CD4-positive, alpha-beta T cell (primary cell): ENCODE data around the gene GPR157. TPM values are rescaled to one million over a fixed set of nuclear protein-coding genes. Genes with fewer than 3 reads are reported as not detected.

ENCODE experiments used
- ATAC-seq: fragments of 200-7000 bp; cut with Tn5 transposase; one replicate; pipeline ENCODE4 v1.10.0; 2022; ENCODE audit warnings: mild to moderate bottlenecking; ENCODE audit not compliant: poor library complexity
- CTCF ChIA-PET: fragments of 350-600 bp; sonication (Branson Sonifier 250); formaldehyde crosslinking; loops from one replicate; lab custom pipeline; 2021; ENCODE audit warnings: antibody characterized with exemption, inconsistent platforms; lab: Charles Lee
- POLR2A ChIA-PET: fragments of 350-600 bp; sonication (Branson Sonifier 250); formaldehyde crosslinking; loops from one replicate; lab custom pipeline; 2021; ENCODE audit warnings: antibody characterized with exemption, inconsistent platforms; lab: Charles Lee
- DNase-seq, 14 experiments: peaks; one replicate each; pipeline ENCODE4 v3.0.0-alpha.2; 2013 to 2020; ENCODE audit warnings: mixed read lengths in 2 of 14
- H3K27ac ChIP-seq, 2 donors: one replicate each; pipeline versions ENCODE4 v1.5.1 to v1.7.0; 2013; ENCODE audit warnings: low read length in 2 of 2, low read depth in 1 of 2, mild to moderate bottlenecking in 1 of 2
- H3K27me3 ChIP-seq, 2 experiments: 1 replicate in 1 of 2; 2 replicates in 1 of 2; pipeline versions ENCODE4 v1.6.1 to v1.7.0; 2013; ENCODE audit warnings: low read length in 2 of 2, control low read depth in 1 of 2, mild to moderate bottlenecking in 1 of 2, moderate library complexity in 1 of 2; ENCODE audit not compliant: insufficient read depth in 2 of 2, control insufficient read depth in 1 of 2
- H3K36me3 ChIP-seq: one replicate; pipeline ENCODE4 v1.6.1; 2013; ENCODE audit warnings: low read length, control low read depth; ENCODE audit not compliant: insufficient read depth
- H3K4me1 ChIP-seq: one replicate; pipeline ENCODE4 v1.6.1; 2013; ENCODE audit warnings: low read length, control low read depth; ENCODE audit not compliant: insufficient read depth
- H3K4me3 ChIP-seq: one replicate; pipeline ENCODE4 v1.5.1; 2013; ENCODE audit warnings: mild to moderate bottlenecking, low read length, moderate library complexity
- H3K9me3 ChIP-seq, 2 experiments: 1 replicate in 1 of 2; 2 replicates in 1 of 2; pipeline versions ENCODE4 v1.6.1 to v1.7.0; 2013; ENCODE audit warnings: low read length in 2 of 2, mild to moderate bottlenecking in 2 of 2, control low read depth in 1 of 2, moderate library complexity in 1 of 2; ENCODE audit not compliant: control insufficient read depth in 1 of 2, insufficient read depth in 1 of 2
- H3K27ac Mint-ChIP-seq: one replicate; pipeline ENCODE4 v1.8.0; 2020; ENCODE audit warnings: mixed read lengths
- H3K27me3 Mint-ChIP-seq: one replicate; pipeline ENCODE4 v1.8.0; 2021; ENCODE audit warnings: mixed read lengths
- H3K36me3 Mint-ChIP-seq: one replicate; pipeline ENCODE4 v1.8.0; 2021; ENCODE audit warnings: low read depth, mixed read lengths
- H3K4me1 Mint-ChIP-seq: one replicate; pipeline ENCODE4 v1.8.0; 2021; ENCODE audit warnings: low read depth, mixed read lengths
- H3K4me3 Mint-ChIP-seq: one replicate; pipeline ENCODE4 v1.8.0; 2020; ENCODE audit warnings: mild to moderate bottlenecking, mixed read lengths
- H3K9me3 Mint-ChIP-seq: one replicate; pipeline ENCODE4 v1.8.0; 2020; ENCODE audit warnings: mixed read lengths
- intact Hi-C, 2 experiments: fragments of 100-400 bp; cut with DNase I in 1 of 2; cut with micrococcal nuclease in 1 of 2; formaldehyde crosslinking; loops; one replicate each; pipeline versions ENCODE4 v1.15.1 to v1.9.0; 2023 to 2025; cut with DNase I, micrococcal nuclease
- total RNA-seq, 174 experiments: library from RNA in 2 of 174; stranded (reverse) in 2 of 174; gene quantifications; one replicate each; pipeline ENCODE4 v1.2.3 and lab custom pipeline; 2021 to 2026
- TF ChIP-seq, protein P1 (sequence below): fragments of 200-600 bp; IDR thresholded peaks from one replicate; pipeline ENCODE4 v1.8.0; 2022; ENCODE audit warnings: antibody characterized with exemption, mild to moderate bottlenecking

Gene GPR157
- total RNA-seq, 2 experiments from 2014 or later: 2.1 to 5.1 TPM

DNA sequence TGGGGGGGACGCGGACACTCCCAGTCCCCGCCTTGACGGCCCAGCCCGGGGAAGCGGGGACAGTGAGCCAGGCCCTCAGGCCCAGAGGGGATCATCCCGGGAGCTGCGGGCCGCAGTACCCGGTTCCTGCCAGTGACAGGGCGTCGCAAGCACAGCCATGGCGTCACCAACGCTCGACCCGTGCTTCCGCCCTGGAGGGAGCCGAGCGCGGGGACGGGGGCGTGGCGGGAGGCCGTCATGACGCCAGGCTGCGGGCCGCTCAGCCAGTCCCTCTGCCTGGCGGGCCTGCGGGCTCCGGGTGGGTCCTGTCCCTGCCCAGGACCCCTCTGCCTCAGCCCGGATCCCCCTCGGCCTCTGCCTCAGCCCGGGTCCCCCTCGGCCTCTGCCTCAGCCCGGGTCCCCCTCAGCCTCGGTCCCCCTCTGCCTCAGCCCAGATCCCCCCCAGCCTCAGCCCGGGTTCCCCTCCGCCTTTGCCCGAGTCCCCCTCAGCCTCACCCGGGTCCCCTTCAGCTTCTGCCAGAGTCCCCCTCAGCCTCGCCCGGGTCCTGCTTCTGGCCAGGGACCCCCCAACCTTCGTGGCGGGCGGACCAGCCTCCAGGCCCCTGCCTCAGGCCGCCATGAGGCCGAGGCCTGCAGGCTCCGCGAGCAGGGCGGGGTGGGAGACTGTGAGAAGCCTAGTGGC, 57.2 kb downstream of the GPR157 start:
- Histone ChIP-seq H3K9me3 (no peaks in the 10 kb centered on the region), H3K27ac (no peak overlapping the region), H3K4me3 (no peak overlapping the region), H3K27me3 (no peaks in the 10 kb centered on the region), H3K4me1 (peaks cover 3% of the 10 kb centered on the region), H3K36me3 (no peaks in the 10 kb centered on the region)
- TF ChIP-seq, protein P1, sequence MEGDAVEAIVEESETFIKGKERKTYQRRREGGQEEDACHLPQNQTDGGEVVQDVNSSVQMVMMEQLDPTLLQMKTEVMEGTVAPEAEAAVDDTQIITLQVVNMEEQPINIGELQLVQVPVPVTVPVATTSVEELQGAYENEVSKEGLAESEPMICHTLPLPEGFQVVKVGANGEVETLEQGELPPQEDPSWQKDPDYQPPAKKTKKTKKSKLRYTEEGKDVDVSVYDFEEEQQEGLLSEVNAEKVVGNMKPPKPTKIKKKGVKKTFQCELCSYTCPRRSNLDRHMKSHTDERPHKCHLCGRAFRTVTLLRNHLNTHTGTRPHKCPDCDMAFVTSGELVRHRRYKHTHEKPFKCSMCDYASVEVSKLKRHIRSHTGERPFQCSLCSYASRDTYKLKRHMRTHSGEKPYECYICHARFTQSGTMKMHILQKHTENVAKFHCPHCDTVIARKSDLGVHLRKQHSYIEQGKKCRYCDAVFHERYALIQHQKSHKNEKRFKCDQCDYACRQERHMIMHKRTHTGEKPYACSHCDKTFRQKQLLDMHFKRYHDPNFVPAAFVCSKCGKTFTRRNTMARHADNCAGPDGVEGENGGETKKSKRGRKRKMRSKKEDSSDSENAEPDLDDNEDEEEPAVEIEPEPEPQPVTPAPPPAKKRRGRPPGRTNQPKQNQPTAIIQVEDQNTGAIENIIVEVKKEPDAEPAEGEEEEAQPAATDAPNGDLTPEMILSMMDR: no peak
- ChIA-PET POLR2A (no interaction called here), CTCF (no interaction called here)
- Mint-ChIP-seq H3K9me3 (no peaks in the 10 kb centered on the region), H3K4me1 (peaks cover 21% of the 10 kb centered on the region), H3K4me3 (no peak overlapping the region), H3K36me3 (no peaks in the 10 kb centered on the region), H3K27me3 (peaks cover 28% of the 10 kb centered on the region), H3K27ac (no peak overlapping the region)
- DNase-seq: no peak
- intact Hi-C loops: no loop called here
- ATAC-seq: no peak

DNA sequence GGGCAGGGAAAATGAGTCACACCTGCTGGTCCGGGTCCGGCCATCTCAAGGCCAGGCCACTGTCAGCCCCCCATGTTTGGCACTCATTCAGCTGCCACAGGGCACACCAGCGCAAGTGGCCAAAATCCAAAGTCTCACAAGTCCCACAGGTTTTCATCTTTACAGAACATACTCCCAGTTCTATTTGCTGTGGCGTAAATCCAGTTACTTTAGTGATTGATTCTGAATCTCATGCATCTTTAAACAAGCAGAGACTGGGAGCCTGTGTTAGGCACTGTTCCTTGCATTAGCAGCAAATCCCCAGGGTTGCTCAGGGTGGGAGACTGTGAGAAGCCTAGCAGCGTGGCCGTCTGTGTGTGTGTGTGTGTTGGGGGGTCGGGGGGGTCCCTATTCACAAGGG, 58.4 kb downstream of the GPR157 start:
- ATAC-seq: no peak

DNA sequence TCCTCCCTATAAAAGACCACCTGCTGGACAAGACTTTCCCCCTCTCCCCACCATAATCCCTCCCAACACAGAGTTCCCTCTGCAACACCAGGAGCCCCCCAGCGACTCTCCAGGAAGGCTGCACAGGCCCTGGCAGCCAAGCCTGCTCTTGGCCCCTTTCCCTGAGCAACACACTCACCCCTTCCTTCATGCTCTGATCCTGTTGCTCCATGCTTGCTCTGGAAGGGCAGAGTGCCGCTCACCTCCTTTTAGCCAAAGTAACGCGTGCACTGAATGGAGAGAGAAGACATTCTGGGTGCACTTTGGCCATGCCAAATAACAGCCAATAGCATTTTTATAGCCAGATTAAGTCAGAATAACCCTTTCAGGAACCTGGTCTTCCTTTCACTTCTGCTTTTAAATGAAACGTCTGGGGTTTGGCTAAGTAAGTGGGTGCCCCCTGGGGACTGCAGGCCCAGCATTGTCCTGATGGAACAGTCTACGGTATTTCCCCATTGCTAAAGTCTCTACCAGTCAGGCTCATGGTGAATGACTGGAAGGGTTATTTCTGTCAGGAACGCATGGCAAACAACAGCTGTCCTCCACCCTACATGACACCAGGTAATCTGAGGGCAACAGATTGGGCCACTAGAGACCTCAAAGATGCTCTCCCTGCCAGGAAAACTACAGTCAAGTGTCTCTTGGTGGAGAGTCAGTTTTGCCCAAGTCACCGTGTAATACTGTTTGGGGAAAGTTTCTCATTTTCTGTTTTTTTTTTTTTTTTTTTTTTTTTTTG, 59.4 kb downstream of the GPR157 start, which contains the start of gene SLC2A5:
TSS of gene SLC2A5 (minus strand) at position 310 of the 775 bp plus-strand sequence. CDS start at position 211, 99 bp downstream.
- Mint-ChIP-seq H3K4me3 (no peak within 1 kb of the TSS), H3K27me3 (peaks cover 15% of the 10 kb centered on the region), H3K36me3 (no peaks in the 10 kb centered on the region), H3K9me3 (no peaks in the 10 kb centered on the region), H3K27ac (no peak within 1 kb of the TSS), H3K4me1 (peaks cover 6% of the 10 kb centered on the region)
- Histone ChIP-seq H3K27ac (no peak within 1 kb of the TSS), H3K4me3 (no peak within 1 kb of the TSS), H3K27me3 (no peaks in the 10 kb centered on the region), H3K4me1 (no peaks in the 10 kb centered on the region), H3K36me3 (no peaks in the 10 kb centered on the region), H3K9me3 (no peaks in the 10 kb centered on the region)
- DNase-seq (peak in 2 of 14 experiments; percentile 31 to 48), ATAC-seq (no peak)
- TF ChIP-seq, protein P1: no peak
- ChIA-PET CTCF (no interaction called here), POLR2A (no interaction called here)
- intact Hi-C loops: no loop called here

More for the DNA sequence above, 58.4 kb downstream of the GPR157 start:
- H3K27ac Mint-ChIP-seq: no peak overlapping the region
- ChIA-PET CTCF (no interaction called here), POLR2A (no interaction called here)
- no peaks in the 10 kb centered on the region for H3K9me3 Mint-ChIP-seq
- no peak overlapping the region for H3K27ac ChIP-seq
- H3K27me3 Mint-ChIP-seq: peaks cover 19% of the 10 kb centered on the region
- TF ChIP-seq, protein P1: no peak
- peaks cover 15% of the 10 kb centered on the region for H3K4me1 Mint-ChIP-seq
- H3K36me3 ChIP-seq: no peaks in the 10 kb centered on the region
- H3K36me3 Mint-ChIP-seq: no peaks in the 10 kb centered on the region
- no peak for DNase-seq
- no peak overlapping the region for H3K4me3 Mint-ChIP-seq
- no peaks in the 10 kb centered on the region for H3K27me3 ChIP-seq
- intact Hi-C loops: no loop called here
- no peak overlapping the region for H3K4me3 ChIP-seq
- peaks cover 3% of the 10 kb centered on the region for H3K4me1 ChIP-seq
- H3K9me3 ChIP-seq: no peaks in the 10 kb centered on the region
